GM23338 (cell line): ENCODE results near the gene MID1IP1. TPM values are rescaled to one million over a fixed set of nuclear protein-coding genes. Genes with fewer than 3 reads are reported as not detected.

Source experiments
- ATAC-seq: fragments of 200-7000 bp; cut with Tn5 transposase; 3 replicates; pipeline ENCODE4 v1.9.1; 2020
- DNase-seq: peaks from one replicate; pipeline ENCODE4 v3.0.0-alpha.2; 2015; ENCODE audit warnings: low spot score
- H2AFZ ChIP-seq: fragments of 200-600 bp; sonication (generic); 2 replicates; pipeline ENCODE4 v1.8.0; 2016; ENCODE audit warnings: antibody characterized with exemption, mild to moderate bottlenecking, moderate library complexity
- H3F3A ChIP-seq: fragments of 200-600 bp; sonication (generic); replicated peaks from 2 replicates; pipeline ENCODE4 v1.8.0; 2017; ENCODE audit warnings: antibody characterized with exemption, mixed run types, low read depth
- H3K27ac ChIP-seq: fragments of 200-600 bp; sonication (generic); 2 replicates; pipeline ENCODE4 v1.6.1; 2016; ENCODE audit warnings: low read depth
- H3K27me3 ChIP-seq: fragments of 200-600 bp; sonication (generic); 2 replicates; pipeline ENCODE4 v1.8.0; 2016; ENCODE audit warnings: mild to moderate bottlenecking, mixed run types, moderate library complexity; ENCODE audit not compliant: insufficient read depth
- H3K36me3 ChIP-seq: fragments of 200-600 bp; sonication (generic); 2 replicates; pipeline ENCODE4 v1.8.0; 2016; ENCODE audit warnings: mild to moderate bottlenecking; ENCODE audit not compliant: insufficient read depth
- H3K4me1 ChIP-seq: fragments of 200-600 bp; sonication (generic); 2 replicates; pipeline ENCODE4 v1.8.0; 2016; ENCODE audit warnings: mild to moderate bottlenecking, moderate library complexity; ENCODE audit not compliant: insufficient read depth
- H3K4me2 ChIP-seq: fragments of 200-600 bp; sonication (generic); 2 replicates; pipeline ENCODE4 v1.7.1; 2017; ENCODE audit warnings: mixed run types
- H3K4me3 ChIP-seq: fragments of 200-600 bp; sonication (generic); 2 replicates; pipeline ENCODE4 v1.6.1; 2016; ENCODE audit warnings: mixed run types
- H3K79me2 ChIP-seq: fragments of 200-600 bp; sonication (generic); replicated peaks from 2 replicates; pipeline ENCODE4 v1.8.0; 2017; ENCODE audit warnings: mild to moderate bottlenecking; ENCODE audit not compliant: insufficient read depth
- H3K9me2 ChIP-seq: fragments of 200-600 bp; sonication (generic); 2 replicates; pipeline ENCODE4 v1.8.0; 2017; ENCODE audit not compliant: insufficient read depth
- H4K20me1 ChIP-seq: fragments of 200-600 bp; sonication (generic); replicated peaks from 2 replicates; pipeline ENCODE4 v1.8.0; 2017; ENCODE audit warnings: mild to moderate bottlenecking; ENCODE audit not compliant: insufficient read depth
- H3K27ac Mint-ChIP-seq: 2 replicates; pipeline ENCODE4 v1.8.0; 2020; ENCODE audit warnings: inconsistent platforms, mild to moderate bottlenecking, moderate library complexity, mixed read lengths
- H3K27me3 Mint-ChIP-seq: 3 replicates; pipeline ENCODE4 v1.8.0; 2022; ENCODE audit warnings: low read depth, mild to moderate bottlenecking, moderate library complexity, mixed read lengths, inconsistent platforms; ENCODE audit not compliant: insufficient read depth, poor library complexity
- H3K36me3 Mint-ChIP-seq: 3 replicates; pipeline ENCODE4 v1.8.0; 2021; ENCODE audit warnings: low read depth, mild to moderate bottlenecking, inconsistent platforms, moderate library complexity, mixed read lengths
- H3K4me1 Mint-ChIP-seq: 3 replicates; pipeline ENCODE4 v1.8.0; 2020; ENCODE audit warnings: mild to moderate bottlenecking, inconsistent platforms, mixed read lengths
- H3K4me3 Mint-ChIP-seq: 3 replicates; pipeline ENCODE4 v1.8.0; 2021; ENCODE audit warnings: moderate library complexity, mild to moderate bottlenecking, inconsistent platforms, mixed read lengths
- H3K9me3 Mint-ChIP-seq: 3 replicates; pipeline ENCODE4 v1.8.0; 2020; ENCODE audit warnings: moderate library complexity, mild to moderate bottlenecking, inconsistent platforms, mixed read lengths
- CREB1 ChIP-seq: fragments of 250-450 bp; sonication (Bioruptor Pico); IDR thresholded peaks from 2 replicates; pipeline ENCODE4 v1.5.0; 2020; ENCODE audit warnings: low read depth, mild to moderate bottlenecking, moderate library complexity
- CTCF ChIP-seq, 2 experiments: fragments of 200-600 bp in 1 of 2; sonication (generic) in 1 of 2; conservative IDR thresholded peaks; 2 replicates each; pipeline versions ENCODE4 v1.5.1 to v1.6.1; 2016 to 2017; ENCODE audit warnings: antibody characterized with exemption in 2 of 2, low read depth in 2 of 2, mild to moderate bottlenecking in 2 of 2, moderate library complexity in 1 of 2
- EZH2 ChIP-seq: fragments of 200-600 bp; sonication (generic); IDR thresholded peaks from one replicate; pipeline ENCODE4 v1.8.0; 2017; ENCODE audit warnings: antibody characterized with exemption, mild to moderate bottlenecking, low read depth; ENCODE audit not compliant: unreplicated experiment
- EZH2phosphoT487 ChIP-seq: fragments of 200-600 bp; sonication (generic); IDR thresholded peaks from one replicate; pipeline ENCODE4 v1.8.1; 2018; ENCODE audit warnings: antibody characterized with exemption; ENCODE audit not compliant: unreplicated experiment
- JUNB ChIP-seq: IDR thresholded peaks from one replicate; pipeline ENCODE4 v1.6.1; 2016; ENCODE audit warnings: antibody characterized with exemption; ENCODE audit not compliant: unreplicated experiment
- NANOG ChIP-seq: IDR thresholded peaks from 2 replicates; pipeline ENCODE4 v1.6.1; 2016; ENCODE audit warnings: antibody characterized with exemption, borderline replicate concordance
- STAT1 ChIP-seq: IDR thresholded peaks from one replicate; pipeline ENCODE4 v1.6.1; 2016; ENCODE audit warnings: antibody characterized with exemption; ENCODE audit not compliant: unreplicated experiment
- ZNF114 ChIP-seq: fragments of 250-450 bp; sonication (Bioruptor Pico); IDR thresholded peaks from 2 replicates; pipeline ENCODE4 v1.5.0; 2020; ENCODE audit warnings: mild to moderate bottlenecking, moderate library complexity
- ZNF462 ChIP-seq: fragments of 250-450 bp; sonication (Bioruptor Pico); IDR thresholded peaks from 2 replicates; pipeline ENCODE4 v1.5.0; 2020; ENCODE audit warnings: mild to moderate bottlenecking, moderate library complexity
- polyA plus RNA-seq: library from polyadenylated mRNA; unstranded; fragments of >200 nt; fragmentation: Nextera tagmentation; extraction: Ambion mirVana; gene quantifications from 2 replicates; pipeline ENCODE4 v1.2.1, GENCODE V29; 2016
- total RNA-seq: library from RNA; depleted of rRNA; stranded (reverse); fragments of >200 nt; shearing (Covaris generic); gene quantifications from 2 replicates; pipeline ENCODE4 v1.2.3, GENCODE V29; 2014
- TF ChIP-seq, protein P1 (sequence below): IDR thresholded peaks from 2 replicates; pipeline ENCODE4 v1.6.1; 2016; ENCODE audit warnings: antibody characterized with exemption

The MID1IP1 gene
- total and polyA plus RNA-seq, 2 experiments from 2014 or later, result 26.1 to 161 TPM

DNA sequence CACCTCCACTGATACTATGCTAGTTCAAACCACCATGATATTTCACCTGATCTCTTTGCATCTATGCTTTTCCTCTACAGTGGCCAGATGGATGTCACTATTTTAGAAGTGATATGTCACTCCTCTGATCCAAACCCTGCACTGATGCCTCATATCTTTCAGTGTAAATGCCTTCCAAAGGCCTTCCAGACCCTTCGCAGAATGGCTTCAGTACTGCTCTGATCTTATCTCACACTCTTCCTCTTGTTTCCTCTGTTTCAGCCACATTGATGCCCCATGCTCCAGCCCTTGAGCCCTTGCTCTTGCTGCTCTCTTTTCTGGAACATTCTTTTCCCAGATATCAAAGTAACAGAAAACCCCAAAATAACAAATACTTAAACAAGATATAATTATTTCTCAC is 17.9 kb downstream of the MID1IP1 start (continued):
- TF ChIP-seq, protein P1, sequence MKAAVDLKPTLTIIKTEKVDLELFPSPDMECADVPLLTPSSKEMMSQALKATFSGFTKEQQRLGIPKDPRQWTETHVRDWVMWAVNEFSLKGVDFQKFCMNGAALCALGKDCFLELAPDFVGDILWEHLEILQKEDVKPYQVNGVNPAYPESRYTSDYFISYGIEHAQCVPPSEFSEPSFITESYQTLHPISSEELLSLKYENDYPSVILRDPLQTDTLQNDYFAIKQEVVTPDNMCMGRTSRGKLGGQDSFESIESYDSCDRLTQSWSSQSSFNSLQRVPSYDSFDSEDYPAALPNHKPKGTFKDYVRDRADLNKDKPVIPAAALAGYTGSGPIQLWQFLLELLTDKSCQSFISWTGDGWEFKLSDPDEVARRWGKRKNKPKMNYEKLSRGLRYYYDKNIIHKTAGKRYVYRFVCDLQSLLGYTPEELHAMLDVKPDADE, result no peak
- TF ChIP-seq NANOG (no peak), CTCF (conservative IDR thresholded peaks at IDR 0.05; ENCODE audit: low read depth in 2 of 2) (no peak), JUNB (no peak)

GRCh38 chrX:38819709-38820108 is 18.4 kb downstream of the MID1IP1 start:
- no peak overlapping the region for H3K27ac Mint-ChIP-seq
- H3K79me2 ChIP-seq, result no peaks in the 10 kb centered on the region
- peaks cover 3% of the 10 kb centered on the region; the same call in 1 of the 3 replicates for H3K9me3 Mint-ChIP-seq
- ATAC-seq, result no peak
- H3K36me3 ChIP-seq, result no peaks in the 10 kb centered on the region
- H3K36me3 Mint-ChIP-seq, result no peaks in the 10 kb centered on the region
- no peak overlapping the region for H3K4me3 Mint-ChIP-seq
- H3K4me3 ChIP-seq, result no peak overlapping the region
- H3K27me3 Mint-ChIP-seq, result no peaks in the 10 kb centered on the region
- no peak overlapping the region for H2AFZ ChIP-seq
- H3K27me3 ChIP-seq, result no peaks in the 10 kb centered on the region
- H3K4me1 ChIP-seq, result peaks cover 6% of the 10 kb centered on the region; the same call in 1 of the 2 replicates
- no peak for DNase-seq
- H3K4me1 Mint-ChIP-seq, result 0 out of 3 replicates have a peak, but pooled peaks cover 10% of the 10 kb centered on the region
- H4K20me1 ChIP-seq, result no peaks in the 10 kb centered on the region
- no peaks in the 10 kb centered on the region for H3F3A ChIP-seq
- H3K9me2 ChIP-seq, result no peaks in the 10 kb centered on the region
- H3K27ac ChIP-seq, result no peak overlapping the region
- H3K4me2 ChIP-seq, result no peak overlapping the region
- TF ChIP-seq NANOG (no peak), EZH2phosphoT487 (no peak), STAT1 (no peak), ZNF114 (no peak), ZNF462 (CRISPR knock-in tag) (no peak), CTCF (conservative IDR thresholded peaks at IDR 0.05; ENCODE audit: low read depth in 2 of 2) (no peak), CREB1 (CRISPR knock-in tag) (no peak), EZH2 (no peak)
- TF ChIP-seq, protein P1, result no peak
